ENCODE results near the gene MRPL33.

The MRPL33 gene

GRCh38 chr2:27810455-27810854 lies 38.9 kb downstream of the MRPL33 start:
- DNase-seq = no peak

- DNase-seq = no peak
These were observed 40.2 kb downstream of the MRPL33 start for GRCh38 chr2:27811768-27812167.

- no peak for DNase-seq
These were observed 43.2 kb downstream of the MRPL33 start for GRCh38 chr2:27814758-27815157.

GRCh38 chr2:27815860-27816438 lies 44.4 kb downstream of the MRPL33 start:
- DNase-seq = no peak

GRCh38 chr2:27822049-27822448 lies 50.5 kb downstream of the MRPL33 start:
- DNase-seq = no peak

GRCh38 chr2:27823135-27823534 lies 51.6 kb downstream of the MRPL33 start:
- no peak for DNase-seq

GRCh38 chr2:27823569-27823968 lies 52.0 kb downstream of the MRPL33 start:
- DNase-seq = no peak

GRCh38 chr2:27824401-27824800 lies 52.9 kb downstream of the MRPL33 start:
- DNase-seq = no peak

- no peak for DNase-seq
These were observed 56.8 kb downstream of the MRPL33 start for GRCh38 chr2:27828305-27828704.

All from stimulated activated CD8-positive, alpha-beta memory T cell treated with anti-CD3 and anti-CD28 coated beads, Interleukin-4, amount 100 ng/mL, for 48 hours (primary cell).